ENCODE results near the gene TEX29.

DNA sequence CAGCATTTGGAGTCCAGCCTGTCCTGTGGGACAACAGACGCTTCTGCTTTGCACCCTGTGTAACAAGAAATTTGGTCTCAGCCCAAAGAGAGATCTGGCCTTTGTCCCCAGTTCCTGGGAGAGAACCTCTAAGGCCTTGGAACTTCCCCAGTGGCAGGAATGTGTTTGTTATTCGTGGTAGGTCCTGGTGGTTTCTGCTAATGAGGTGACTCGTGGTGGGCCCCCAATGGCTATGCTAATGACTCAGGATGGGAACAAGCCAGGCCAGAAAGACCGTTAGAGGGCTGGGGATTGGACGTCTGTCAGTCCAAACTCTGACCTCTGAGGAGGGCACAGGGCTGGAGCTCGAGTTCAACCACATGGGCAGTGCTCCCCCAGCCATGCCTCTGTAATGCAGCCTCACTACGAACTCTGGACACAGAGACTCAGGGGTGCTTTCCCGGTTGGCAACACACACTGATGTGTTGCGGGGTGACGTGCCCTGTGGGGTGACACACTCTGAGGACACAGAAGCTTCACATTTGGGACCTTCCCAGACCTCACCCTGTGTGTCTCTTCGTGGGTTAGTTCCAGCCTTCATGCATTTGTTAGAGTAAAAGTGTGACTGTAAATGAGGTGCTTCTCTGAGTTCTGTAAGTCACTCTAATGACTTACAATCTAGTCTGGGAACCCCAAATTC, 38.9 kb downstream of the TEX29 start:
- TF ChIP-seq TP53 (CRISPR knock-in tag; IDR thresholded peaks at IDR 0.05) (no peak), JAZF1 (CRISPR knock-in tag; IDR thresholded peaks at IDR 0.05) (no peak), NR2C2 (CRISPR knock-in tag; IDR thresholded peaks at IDR 0.05) (no peak), ZNF138 (CRISPR knock-in tag; conservative IDR thresholded peaks at IDR 0.05) (no peak), ZNF232 (CRISPR knock-in tag; IDR thresholded peaks at IDR 0.05) (no peak), IRF2 (CRISPR knock-in tag; IDR thresholded peaks at IDR 0.05; ENCODE audit: borderline replicate concordance, low read depth) (no peak), ZNF121 (CRISPR knock-in tag; IDR thresholded peaks at IDR 0.05) (no peak), SMAD3 (CRISPR knock-in tag; IDR thresholded peaks at IDR 0.05; ENCODE audit: borderline replicate concordance) (no peak), NR1H2 (CRISPR knock-in tag; IDR thresholded peaks at IDR 0.05) (no peak)
- TF ChIP-seq, protein P1, sequence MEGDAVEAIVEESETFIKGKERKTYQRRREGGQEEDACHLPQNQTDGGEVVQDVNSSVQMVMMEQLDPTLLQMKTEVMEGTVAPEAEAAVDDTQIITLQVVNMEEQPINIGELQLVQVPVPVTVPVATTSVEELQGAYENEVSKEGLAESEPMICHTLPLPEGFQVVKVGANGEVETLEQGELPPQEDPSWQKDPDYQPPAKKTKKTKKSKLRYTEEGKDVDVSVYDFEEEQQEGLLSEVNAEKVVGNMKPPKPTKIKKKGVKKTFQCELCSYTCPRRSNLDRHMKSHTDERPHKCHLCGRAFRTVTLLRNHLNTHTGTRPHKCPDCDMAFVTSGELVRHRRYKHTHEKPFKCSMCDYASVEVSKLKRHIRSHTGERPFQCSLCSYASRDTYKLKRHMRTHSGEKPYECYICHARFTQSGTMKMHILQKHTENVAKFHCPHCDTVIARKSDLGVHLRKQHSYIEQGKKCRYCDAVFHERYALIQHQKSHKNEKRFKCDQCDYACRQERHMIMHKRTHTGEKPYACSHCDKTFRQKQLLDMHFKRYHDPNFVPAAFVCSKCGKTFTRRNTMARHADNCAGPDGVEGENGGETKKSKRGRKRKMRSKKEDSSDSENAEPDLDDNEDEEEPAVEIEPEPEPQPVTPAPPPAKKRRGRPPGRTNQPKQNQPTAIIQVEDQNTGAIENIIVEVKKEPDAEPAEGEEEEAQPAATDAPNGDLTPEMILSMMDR (IDR thresholded peaks at IDR 0.05) = no peak
- TF ChIP-seq, protein P2, sequence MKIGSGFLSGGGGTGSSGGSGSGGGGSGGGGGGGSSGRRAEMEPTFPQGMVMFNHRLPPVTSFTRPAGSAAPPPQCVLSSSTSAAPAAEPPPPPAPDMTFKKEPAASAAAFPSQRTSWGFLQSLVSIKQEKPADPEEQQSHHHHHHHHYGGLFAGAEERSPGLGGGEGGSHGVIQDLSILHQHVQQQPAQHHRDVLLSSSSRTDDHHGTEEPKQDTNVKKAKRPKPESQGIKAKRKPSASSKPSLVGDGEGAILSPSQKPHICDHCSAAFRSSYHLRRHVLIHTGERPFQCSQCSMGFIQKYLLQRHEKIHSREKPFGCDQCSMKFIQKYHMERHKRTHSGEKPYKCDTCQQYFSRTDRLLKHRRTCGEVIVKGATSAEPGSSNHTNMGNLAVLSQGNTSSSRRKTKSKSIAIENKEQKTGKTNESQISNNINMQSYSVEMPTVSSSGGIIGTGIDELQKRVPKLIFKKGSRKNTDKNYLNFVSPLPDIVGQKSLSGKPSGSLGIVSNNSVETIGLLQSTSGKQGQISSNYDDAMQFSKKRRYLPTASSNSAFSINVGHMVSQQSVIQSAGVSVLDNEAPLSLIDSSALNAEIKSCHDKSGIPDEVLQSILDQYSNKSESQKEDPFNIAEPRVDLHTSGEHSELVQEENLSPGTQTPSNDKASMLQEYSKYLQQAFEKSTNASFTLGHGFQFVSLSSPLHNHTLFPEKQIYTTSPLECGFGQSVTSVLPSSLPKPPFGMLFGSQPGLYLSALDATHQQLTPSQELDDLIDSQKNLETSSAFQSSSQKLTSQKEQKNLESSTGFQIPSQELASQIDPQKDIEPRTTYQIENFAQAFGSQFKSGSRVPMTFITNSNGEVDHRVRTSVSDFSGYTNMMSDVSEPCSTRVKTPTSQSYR (CRISPR knock-in tag; IDR thresholded peaks at IDR 0.05) = no peak
